ENCODE measurements around the gene SHB. TPM values are rescaled to one million over a fixed set of nuclear protein-coding genes. Genes with fewer than 3 reads are reported as not detected.
"Not testable (repeated sequence)": the region's sequence is repeated elsewhere in the genome, so short reads cannot be mapped to it uniquely, and the experiment has no call there.

SHB gene
- total RNA-seq, 1 donor from 2014 or later, result 18.5 TPM

- H3K36me3 Mint-ChIP-seq (ENCODE audit: low read depth, unreplicated experiment), result peaks cover 5% of the 10 kb centered on the region
- no peak for TF ChIP-seq CTCF (IDR thresholded peaks at IDR 0.05; ENCODE audit: unreplicated experiment)
- H3K9me3 Mint-ChIP-seq (ENCODE audit: unreplicated experiment), result no peaks in the 10 kb centered on the region
- peaks cover 11% of the 10 kb centered on the region for H3K27me3 Mint-ChIP-seq (ENCODE audit: unreplicated experiment)
- DNase-seq (ENCODE audit: low spot score), result no peak
- no peak overlapping the region for H3K4me3 Mint-ChIP-seq (ENCODE audit: unreplicated experiment)
- peaks cover 23% of the 10 kb centered on the region for H3K4me1 Mint-ChIP-seq (ENCODE audit: unreplicated experiment)
- peak overlapping the region; percentile 96 for H3K27ac Mint-ChIP-seq (ENCODE audit: unreplicated experiment)
These were observed 22.2 kb downstream of the SHB start for GRCh38 chr9:38046661-38047300.

- H3K4me3 Mint-ChIP-seq (ENCODE audit: unreplicated experiment); H3K36me3 Mint-ChIP-seq (ENCODE audit: low read depth, unreplicated experiment); H3K9me3 Mint-ChIP-seq (ENCODE audit: unreplicated experiment); DNase-seq (ENCODE audit: low spot score): not testable (repeated sequence)
- Mint-ChIP-seq H3K4me1 (ENCODE audit: unreplicated experiment) (peaks cover 23% of the 10 kb centered on the region), H3K27ac (ENCODE audit: unreplicated experiment) (peak overlapping the region; percentile 67), H3K27me3 (ENCODE audit: unreplicated experiment) (peaks cover 11% of the 10 kb centered on the region)
These were observed 23.1 kb downstream of the SHB start for GRCh38 chr9:38045939-38046338.

- Mint-ChIP-seq H3K4me1 (ENCODE audit: unreplicated experiment) (peaks cover 26% of the 10 kb centered on the region), H3K4me3 (ENCODE audit: unreplicated experiment) (no peak overlapping the region), H3K36me3 (ENCODE audit: low read depth, unreplicated experiment) (peaks cover 5% of the 10 kb centered on the region), H3K9me3 (ENCODE audit: unreplicated experiment) (no peaks in the 10 kb centered on the region), H3K27ac (ENCODE audit: unreplicated experiment) (no peak overlapping the region), H3K27me3 (ENCODE audit: unreplicated experiment) (peaks cover 13% of the 10 kb centered on the region)
- no peak for DNase-seq (ENCODE audit: low spot score)
- no peak for TF ChIP-seq CTCF (IDR thresholded peaks at IDR 0.05; ENCODE audit: unreplicated experiment)
These were observed 24.3 kb downstream of the SHB start for GRCh38 chr9:38044706-38045105.

- Mint-ChIP-seq H3K9me3 (ENCODE audit: unreplicated experiment) (no peaks in the 10 kb centered on the region), H3K36me3 (ENCODE audit: low read depth, unreplicated experiment) (peaks cover 5% of the 10 kb centered on the region), H3K4me3 (ENCODE audit: unreplicated experiment) (no peak overlapping the region), H3K27me3 (ENCODE audit: unreplicated experiment) (peaks cover 13% of the 10 kb centered on the region), H3K27ac (ENCODE audit: unreplicated experiment) (no peak overlapping the region), H3K4me1 (ENCODE audit: unreplicated experiment) (peaks cover 31% of the 10 kb centered on the region)
- TF ChIP-seq CTCF (IDR thresholded peaks at IDR 0.05; ENCODE audit: unreplicated experiment), result no peak
- DNase-seq (ENCODE audit: low spot score), result no peak
These were observed 24.9 kb downstream of the SHB start for GRCh38 chr9:38043931-38044623.

- Mint-ChIP-seq H3K9me3 (ENCODE audit: unreplicated experiment) (no peaks in the 10 kb centered on the region), H3K36me3 (ENCODE audit: low read depth, unreplicated experiment) (peaks cover 5% of the 10 kb centered on the region), H3K27ac (ENCODE audit: unreplicated experiment) (peak overlapping the region; percentile 50), H3K4me1 (ENCODE audit: unreplicated experiment) (peaks cover 39% of the 10 kb centered on the region), H3K4me3 (ENCODE audit: unreplicated experiment) (no peak overlapping the region), H3K27me3 (ENCODE audit: unreplicated experiment) (peaks cover 11% of the 10 kb centered on the region)
- TF ChIP-seq CTCF (IDR thresholded peaks at IDR 0.05; ENCODE audit: unreplicated experiment), result no peak
- no peak for DNase-seq (ENCODE audit: low spot score)
These were observed 26.2 kb downstream of the SHB start for GRCh38 chr9:38042626-38043357.
